GM18498 (cell line): Measurements from ENCODE around the gene FRMD4A.
"Not testable (repeated sequence)": the region's sequence is repeated elsewhere in the genome, so short reads cannot be mapped to it uniquely, and the experiment has no call there.

Source experiments
- ATAC-seq: cut with Tn5 transposase; IDR thresholded peaks from one replicate; pipeline ENCODE4 v1.9.1; 2021; ENCODE audit warnings: mild to moderate bottlenecking, moderate library complexity; ENCODE audit not compliant: unreplicated experiment

FRMD4A gene

GRCh38 chr10:14063531-14064285 is 267.0 kb downstream of the FRMD4A start:
- ATAC-seq = no peak

- no peak for ATAC-seq
Observed at GRCh38 chr10:14062528-14063260, 268.0 kb downstream of the FRMD4A start.

DNA sequence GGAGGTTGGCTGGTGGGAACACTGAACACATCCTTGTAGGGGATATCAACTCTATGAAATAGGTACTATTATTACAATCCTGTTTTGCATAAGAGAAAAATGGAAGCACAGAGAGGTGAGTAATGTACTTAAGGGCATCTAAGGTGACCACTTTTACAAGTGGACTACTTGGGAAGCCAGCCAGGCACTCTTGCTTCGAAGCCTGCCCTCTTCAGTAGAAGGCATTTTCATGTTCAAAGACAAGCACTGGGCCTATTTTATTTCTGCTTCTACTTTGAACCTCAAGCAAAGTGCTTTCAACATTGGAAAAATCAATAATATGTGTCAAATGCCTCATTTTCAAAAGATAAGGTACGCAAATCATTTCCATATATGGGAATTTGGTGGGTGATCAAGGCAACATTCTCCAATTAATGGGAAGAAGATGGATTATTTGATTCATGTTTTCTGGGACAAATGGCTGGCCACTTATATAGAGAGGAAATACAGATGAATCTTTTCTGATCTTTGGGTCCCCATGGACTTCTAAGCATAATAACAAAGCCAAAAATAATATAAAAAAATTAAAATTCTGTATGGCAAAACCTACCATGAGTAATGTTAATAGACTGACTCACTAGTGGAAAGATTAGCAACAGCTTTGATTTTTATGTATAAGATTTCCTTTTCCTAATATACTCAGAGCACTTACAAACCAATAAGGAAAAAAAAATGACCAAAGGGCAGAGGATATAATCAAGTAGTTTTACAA is 270.2 kb downstream of the FRMD4A start:
- no peak for ATAC-seq

GRCh38 chr10:14056610-14057332 is 274.0 kb downstream of the FRMD4A start:
- no peak for ATAC-seq

DNA sequence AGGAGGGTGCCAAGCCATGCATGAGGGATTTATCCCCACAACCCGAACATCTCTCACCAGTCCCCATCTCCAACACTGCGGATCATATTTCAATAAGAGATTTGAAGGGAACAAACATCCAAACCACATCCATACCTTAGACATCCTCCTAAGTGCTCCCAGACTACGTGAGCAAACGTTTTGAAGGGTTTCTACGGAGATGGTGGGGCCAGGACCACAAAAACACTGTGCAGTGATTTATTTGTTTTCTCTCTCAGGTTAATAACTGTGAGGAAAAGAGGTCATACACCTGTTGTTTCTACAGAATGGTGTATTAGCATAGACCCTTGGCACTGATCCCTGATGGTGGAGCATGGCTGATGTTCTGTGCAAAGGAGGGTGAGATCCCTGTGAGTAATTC is 277.8 kb downstream of the FRMD4A start:
- no peak for ATAC-seq

- ATAC-seq = no peak
Observed at GRCh38 chr10:14050598-14050997, 280.1 kb downstream of the FRMD4A start.

DNA sequence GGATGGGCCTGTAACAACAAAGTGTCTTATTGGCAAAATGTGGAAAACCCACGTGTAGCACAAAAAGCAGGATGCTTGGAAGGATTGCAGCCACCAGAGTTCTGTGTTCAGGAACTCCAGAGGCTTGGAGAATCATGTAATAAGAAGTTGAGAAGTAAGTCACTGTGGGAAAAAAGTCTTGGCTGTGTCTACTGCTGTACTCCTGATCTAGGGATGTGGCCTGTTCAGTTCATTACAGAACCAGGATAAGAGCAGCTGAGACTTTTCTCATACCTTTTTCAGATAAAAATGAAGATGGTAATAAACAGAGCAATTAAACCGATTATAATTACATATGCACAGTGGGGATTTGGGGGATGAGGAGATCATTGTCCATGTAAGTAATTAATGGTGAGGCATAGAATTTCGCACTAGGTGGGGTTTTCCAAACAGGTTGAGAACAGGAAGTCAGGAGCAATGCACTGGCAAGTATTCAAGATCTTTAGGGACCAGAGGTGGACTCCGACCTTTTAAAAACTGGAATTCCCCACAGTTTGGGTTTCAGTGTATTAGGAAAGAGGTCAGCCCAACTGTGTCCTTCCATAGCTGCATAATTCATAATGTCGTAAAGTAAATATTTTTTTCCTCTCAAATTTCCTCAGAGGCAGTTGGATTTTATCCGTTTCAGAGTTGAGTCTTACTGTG is 281.7 kb downstream of the FRMD4A start:
- ATAC-seq = no peak

DNA sequence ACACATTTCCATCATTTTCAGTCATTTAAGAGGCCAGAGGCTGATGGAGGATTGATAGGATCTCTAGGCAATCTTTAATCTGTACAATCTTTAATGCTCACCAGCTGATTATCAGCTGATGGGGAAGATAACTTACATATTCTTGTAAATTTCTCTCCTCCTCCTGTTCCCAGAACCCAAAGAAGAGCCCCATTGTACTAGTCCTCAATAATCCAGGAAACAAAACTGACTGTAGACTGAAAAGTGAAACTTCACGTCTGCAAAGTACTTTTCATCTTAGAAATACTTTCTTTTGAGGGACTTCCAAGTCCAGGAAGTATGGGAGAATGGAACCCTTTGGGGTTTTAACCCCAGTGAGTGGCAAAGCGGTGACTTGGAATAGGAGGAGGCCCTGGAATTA is 283.3 kb downstream of the FRMD4A start:
- no peak for ATAC-seq

DNA sequence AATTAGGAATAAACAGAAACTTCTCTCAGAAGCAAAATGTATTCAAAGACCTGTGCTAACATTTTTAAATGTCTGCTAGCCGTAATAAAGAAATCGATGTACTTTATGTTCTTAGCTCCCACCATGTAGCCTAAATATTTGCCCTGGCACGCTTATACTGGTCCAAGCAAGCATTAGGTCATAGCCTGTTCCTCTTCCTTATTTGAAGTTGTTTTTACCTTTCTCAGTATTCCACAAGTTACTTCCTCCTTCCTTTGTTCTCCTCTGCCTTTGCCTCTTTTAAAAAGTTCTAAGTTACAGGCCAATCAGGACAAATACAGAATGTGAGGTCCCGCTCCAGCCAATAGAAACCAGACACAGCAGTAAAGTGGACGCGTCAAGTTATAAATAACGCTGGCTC is 288.7 kb downstream of the FRMD4A start:
- not testable (repeated sequence) for ATAC-seq

DNA sequence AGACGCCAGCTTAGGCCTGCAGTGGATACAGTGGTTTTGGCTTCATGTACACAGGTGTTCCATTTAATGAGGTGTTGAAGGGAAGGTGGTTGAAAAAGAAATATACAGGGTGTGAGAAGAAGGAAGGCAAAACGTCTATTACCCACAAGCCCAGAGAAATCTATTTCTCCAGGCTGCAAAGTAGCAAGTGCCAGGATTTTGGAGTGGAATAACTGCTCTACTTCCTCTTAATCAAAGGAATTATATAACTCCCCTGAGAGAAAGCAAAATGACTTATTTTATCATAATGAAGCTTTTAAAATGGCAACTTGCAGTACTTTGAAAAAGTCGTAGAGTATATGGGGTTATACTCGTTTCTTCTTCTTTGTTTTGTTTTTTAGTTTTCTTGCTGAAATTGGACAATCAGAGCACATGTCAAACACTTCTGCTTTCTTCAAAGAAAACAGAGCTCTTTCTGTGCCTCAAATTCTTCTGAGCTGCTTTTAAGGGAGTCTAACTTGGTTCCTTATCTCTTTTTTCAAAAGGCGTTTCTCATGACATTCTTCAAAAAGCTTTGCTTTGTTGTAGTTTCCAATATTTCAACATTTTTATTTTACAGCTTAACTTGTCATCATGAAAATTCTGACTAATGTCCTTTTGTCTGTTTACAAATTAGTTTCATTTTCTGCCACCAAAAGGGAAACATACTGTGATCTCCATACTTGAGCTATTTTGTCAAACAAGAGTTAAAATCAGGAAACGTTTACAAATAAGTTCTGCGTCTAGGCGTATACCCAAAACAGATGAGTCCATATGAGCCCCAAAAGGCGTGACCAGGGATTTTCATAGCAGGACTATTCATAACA is 289.7 kb downstream of the FRMD4A start:
- no peak for ATAC-seq

DNA sequence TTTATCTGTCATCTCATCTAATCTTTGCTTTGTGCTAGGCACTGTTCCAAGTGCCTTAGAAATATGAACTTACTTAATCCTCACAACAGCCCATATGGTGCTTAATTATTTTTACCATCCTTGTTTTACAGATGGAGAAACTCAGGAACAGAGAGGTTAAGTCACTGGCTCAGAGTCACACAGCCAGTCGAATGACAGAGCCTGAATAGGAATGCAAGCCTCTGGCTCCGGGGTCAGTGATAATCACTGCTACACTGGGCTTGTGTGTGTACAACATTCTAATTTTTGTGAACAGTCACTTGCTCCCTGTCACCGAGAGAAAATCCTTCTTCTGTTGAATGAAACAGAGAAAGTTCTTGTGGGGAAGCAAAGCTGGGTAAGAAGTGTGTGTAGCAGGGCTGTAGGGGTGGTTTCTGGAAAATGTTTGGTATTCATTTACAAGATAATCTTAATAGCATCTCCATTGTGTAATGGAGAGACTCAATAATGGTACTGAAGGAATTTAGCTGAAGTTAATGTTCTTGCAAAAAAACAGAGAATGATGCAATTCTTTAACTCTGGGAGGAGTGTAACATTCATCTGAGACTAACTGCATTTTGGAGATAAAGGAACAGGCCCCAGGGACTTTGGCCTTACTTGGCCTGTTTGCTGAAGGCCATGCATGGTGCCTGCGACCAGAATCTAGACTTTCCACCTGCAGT is 290.6 kb downstream of the FRMD4A start:
- ATAC-seq = no peak

DNA sequence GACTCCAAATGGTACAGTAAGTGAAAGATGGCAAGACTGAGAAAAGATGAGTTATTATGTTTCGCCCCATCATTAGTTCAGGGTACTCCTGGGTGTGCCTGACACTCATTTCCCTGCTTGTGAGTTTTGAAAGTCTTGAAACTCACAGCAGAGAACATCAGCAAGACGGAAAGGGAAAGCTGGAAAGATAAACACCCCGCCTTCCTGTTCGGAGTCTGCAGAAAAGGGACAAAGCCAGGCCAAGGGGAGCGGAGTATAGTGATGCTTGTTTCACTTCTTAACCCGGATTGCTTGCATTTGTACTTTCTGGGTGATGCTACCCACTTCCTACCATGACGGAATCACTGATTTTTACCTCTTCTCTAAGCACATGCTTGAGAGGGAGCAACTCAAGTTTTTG is 294.5 kb downstream of the FRMD4A start:
- ATAC-seq = no peak

DNA sequence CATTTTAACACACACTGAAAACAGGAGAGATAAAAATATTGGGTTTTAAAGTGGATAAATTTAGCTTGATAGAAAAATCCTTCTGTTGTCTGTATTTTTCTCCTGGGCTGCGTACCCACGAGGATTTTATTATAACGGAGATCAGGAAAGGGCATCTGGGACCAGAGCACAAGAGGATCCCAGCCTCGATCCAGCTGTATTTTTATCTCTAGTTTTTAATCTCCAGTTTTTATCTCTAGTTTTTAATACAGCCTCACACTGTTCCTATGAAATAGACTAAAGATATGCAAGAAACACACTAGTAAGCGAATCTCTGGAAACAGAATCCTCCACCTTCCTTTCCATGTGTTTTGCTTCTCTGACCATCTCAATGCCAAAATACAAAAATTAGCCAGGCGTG is 295.2 kb downstream of the FRMD4A start:
- ATAC-seq = no peak

- no peak for ATAC-seq
Observed at GRCh38 chr10:14032406-14032998, 298.2 kb downstream of the FRMD4A start.

DNA sequence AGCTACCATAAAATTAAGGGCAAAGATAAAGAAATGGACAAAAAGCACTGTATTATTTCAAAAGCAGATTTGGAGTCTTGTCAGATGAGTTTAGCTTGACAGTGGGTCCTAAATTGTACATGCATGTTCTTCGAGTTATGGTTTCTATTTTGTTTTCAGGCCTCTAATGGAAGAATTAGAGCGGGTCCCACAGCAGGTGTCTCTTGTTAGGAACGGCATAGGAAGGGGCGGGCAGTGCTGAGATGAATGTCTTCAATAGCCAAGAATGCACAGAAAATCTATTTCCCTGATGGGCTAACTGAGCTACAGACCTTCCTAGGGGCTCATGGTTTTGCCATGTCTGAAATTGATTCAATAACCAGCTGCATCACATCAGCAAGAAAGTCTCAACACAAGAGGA is 304.4 kb downstream of the FRMD4A start:
- no peak for ATAC-seq

- no peak for ATAC-seq
Observed at GRCh38 chr10:14025283-14026189, 305.2 kb downstream of the FRMD4A start.

- ATAC-seq = no peak
Observed at GRCh38 chr10:14024329-14025202, 306.2 kb downstream of the FRMD4A start.
